ENCODE data around the gene LCE4A.
"Not testable (repeated sequence)": the region's sequence is repeated elsewhere in the genome, so short reads cannot be mapped to it uniquely, and the experiment has no call there.

Gene LCE4A, protein sequence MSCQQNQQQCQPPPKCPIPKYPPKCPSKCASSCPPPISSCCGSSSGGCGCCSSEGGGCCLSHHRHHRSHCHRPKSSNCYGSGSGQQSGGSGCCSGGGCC

DNA sequence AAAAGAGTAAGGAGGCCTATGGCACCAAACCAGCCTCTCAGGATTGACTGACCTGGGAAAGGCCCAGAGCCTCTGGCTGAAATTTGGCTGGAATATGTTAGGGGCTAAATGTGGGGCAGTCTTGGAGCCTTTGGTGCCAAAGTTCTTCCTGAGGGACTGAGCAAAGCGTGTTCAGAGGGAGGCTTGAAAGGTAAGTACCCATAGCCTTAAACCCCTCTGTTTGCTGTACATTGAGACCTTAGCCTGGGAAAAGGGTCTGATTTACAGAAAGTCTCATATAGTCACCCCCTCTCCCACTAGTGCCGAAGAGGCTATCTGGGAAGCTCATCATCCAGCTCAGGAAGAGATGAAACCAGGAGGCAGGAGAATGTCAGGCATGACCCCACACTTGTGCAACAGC is at the start of gene LCE4A:
Gene LCE4A, plus strand, starts transcription at position 301 of the 400 bp plus-strand sequence. CDS start 916 bp downstream, outside the sequence.
- DNase-seq (ENCODE audit: low read depth in 2 of 2) = no peak

DNA sequence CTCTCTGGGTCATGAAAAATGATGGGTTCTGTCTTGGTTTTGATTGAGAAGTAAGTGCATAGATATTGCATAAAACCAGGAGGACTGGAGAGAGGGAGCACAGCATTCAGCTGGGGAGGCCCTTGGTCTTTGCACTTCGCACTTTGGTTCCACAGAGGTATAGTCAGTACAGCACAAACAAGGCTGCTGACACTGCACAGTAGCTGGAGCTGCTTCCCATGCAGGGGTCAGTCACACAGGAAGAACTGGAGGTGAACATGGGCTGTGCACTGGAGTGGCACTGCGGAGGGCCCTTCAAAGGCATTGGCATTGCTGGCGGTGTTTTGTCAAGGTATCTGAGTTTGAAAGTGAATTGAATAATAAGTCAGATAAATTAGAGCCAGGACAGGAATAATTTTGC is 49.3 kb upstream of the LCE4A start:
- no peak for DNase-seq (ENCODE audit: low read depth in 2 of 2)

DNA sequence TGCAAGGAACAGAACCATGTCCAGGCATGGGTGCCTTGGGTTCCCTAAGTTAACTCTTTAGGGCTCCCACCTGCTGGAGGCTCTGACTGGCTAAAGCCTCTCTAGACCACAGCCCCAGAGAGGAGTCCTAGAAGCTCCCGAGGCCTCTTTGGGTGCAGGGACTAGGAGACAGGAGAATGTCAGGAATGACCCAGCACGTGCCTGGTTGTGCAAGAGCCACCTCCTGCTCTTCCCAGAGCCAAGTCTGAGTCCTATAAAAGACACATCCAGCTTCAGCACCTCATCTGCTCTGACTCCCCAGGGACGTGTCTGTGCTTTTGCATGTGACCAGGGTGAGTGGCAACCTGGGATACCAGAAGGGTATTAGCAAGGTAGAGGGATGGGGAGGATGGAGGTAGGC is 44.9 kb upstream of the LCE4A start, which contains the start of gene LCE2D:
Gene LCE2D, plus strand, starts transcription at position 283 of the 400 bp plus-strand sequence. CDS start 726 bp downstream, outside the sequence.
- DNase-seq (ENCODE audit: low read depth in 2 of 2) = no peak

DNA sequence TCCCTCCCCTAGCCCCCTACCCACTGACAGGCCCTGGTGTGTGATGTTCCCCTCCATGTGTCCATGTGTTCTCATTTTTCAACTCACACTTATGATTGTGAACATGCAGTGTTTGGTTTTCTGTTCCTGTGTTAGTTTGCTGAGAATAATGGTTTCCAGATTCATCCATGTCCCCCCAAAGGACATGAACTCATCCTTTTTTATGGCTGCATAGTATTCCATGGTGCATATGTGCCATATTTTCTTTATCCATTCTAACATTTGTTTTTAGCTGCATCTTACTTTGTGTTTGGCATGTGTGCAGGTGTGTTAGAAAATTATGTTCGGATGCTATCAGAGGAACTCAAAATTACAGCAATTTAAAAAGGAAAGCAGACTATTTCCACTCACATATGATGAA is 41.8 kb upstream of the LCE4A start:
- DNase-seq (ENCODE audit: low read depth in 2 of 2) = not testable (repeated sequence)

DNA sequence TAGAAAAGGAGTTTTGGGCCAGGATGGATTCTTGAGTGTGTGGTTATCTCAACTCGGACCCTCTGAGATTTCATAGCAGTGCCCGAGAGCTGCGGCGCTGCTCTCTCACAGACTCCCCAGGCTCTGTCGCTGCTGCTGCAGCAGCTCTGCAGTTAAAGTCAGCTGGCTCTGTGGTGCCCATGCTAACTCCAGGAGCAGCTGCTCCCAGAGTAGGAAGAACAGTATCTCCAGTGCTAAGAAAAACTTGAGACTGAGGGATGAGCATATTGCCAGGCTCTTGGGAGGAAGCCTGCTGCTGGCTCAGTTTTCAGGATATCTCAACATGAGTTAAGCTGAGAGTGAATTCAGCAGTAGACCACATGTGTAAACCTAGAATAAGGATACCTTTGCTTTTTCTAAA is 40.3 kb upstream of the LCE4A start:
- DNase-seq (ENCODE audit: low read depth in 2 of 2) = no peak

DNA sequence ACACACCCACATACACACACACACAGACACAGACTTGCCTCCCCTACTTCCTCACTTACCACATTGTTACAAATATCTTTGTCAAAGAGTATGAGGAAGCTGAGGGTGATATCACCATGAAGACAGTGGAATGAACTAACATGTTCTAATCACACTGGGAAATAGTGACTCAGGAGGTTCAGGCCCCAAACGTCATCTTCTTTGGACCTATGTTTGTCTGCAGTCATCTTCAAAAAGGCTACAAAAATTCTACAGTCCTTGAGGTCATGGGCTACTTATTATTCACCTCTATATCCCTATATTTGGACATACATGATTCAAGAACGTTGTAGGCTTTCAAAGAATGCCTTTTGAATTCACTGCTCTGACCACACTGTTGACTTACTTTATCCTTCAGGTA is 34.9 kb upstream of the LCE4A start:
- no peak for DNase-seq (ENCODE audit: low read depth in 2 of 2)

DNA sequence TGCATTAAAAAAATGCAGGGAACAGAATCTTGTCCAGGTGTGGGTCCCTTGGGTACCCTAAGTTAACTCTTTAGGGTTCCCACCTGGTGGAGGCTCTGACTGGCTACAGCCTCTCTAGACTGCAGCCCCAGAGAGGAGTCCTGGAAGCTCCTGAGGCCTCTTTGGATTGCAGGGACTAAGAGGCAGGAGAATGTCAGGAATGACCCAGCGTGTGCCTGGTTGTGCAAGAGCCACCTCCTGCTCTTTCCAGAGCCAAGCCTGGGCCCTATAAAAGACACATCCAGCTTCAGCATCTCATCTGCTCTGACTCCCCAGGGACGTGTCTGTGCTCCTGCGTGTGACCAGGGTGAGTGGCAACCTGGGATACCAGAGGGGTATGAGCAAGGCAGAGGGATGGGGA is 33.0 kb upstream of the LCE4A start, which contains the start of gene LCE2C:
Gene LCE2C, plus strand, starts transcription at position 297 of the 400 bp plus-strand sequence. CDS start 737 bp downstream, outside the sequence.
- not testable (repeated sequence) for DNase-seq (ENCODE audit: low read depth in 2 of 2)

DNA sequence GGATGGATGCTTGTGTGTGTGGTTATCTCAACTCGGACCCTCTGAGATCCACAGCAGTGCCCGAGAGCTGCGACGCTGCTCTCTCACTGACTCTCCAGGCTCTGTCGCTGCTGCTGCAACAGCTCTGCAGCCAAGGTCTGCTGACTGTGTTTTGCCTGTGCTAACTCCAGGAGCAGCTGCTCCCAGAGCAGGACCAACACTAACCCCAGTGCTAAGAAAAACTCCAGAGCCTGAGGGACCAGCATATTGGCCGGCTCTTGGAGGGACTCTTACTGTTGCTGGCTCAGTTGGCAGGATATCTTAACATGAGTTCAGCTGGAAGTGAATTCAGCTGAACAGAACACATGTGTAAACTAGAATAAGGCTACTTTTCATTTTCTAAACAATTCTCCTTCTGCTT is 28.5 kb upstream of the LCE4A start:
- no peak for DNase-seq (ENCODE audit: low read depth in 2 of 2)

DNA sequence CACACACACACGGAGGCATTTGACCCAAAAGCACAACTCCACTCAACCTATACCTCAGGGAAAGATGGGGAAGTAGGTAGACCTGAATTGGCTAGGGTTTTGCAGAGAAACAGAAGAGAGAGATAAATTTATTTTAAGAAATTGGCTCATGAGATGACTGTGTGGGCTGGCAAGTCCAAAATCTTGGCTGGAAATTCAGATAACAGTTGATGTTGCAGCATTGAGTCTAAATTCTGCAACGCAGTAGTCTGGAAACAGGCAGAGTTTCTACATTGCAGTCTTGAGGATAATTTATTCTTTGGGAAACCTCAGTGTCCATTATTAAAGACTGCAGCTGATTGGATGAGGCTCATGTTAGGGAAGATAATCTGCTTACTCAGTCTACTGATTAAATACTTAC is 26.3 kb upstream of the LCE4A start:
- DNase-seq (ENCODE audit: low read depth in 2 of 2) = no peak

DNA sequence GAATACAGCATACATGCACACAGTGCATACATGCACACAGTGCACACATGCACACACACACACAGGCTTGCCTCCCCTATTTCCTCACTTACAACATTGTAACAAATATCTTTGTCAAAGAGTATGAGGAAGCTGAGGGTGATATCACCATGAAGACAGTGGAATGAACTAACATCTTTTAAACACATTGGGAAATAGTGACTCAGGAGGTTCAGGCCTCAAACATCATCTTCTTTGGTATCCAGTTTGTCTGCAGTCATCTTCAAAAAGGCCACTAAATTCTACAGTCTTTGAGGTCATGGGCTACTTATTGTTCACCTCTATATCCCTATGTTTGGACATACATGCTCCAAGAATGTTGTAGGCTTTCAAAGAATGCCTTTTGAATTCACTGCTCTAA is 24.1 kb upstream of the LCE4A start:
- no peak for DNase-seq (ENCODE audit: low read depth in 2 of 2)

DNA sequence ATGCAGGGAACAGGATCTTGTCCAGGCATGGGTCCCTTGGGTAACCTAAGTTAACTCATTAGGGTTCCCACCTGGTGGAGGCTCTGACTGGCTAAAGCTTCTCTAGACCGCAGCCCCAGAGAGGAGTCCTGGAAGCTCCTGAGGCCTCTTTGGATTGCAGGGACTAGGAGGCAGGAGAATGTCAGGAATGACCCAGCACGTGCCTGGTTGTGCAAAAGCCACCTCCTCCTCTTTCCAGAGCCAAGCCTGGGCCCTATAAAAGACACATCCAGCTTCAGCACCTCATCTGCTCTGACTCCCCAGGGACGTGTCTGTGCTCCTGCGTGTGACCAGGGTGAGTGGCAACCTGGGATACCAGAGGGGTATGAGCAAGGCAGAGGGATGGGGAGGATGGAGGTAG is 22.1 kb upstream of the LCE4A start, which contains the start of gene LCE2B:
Gene LCE2B, plus strand, starts transcription at position 301 of the 400 bp plus-strand sequence. CDS start 721 bp downstream, outside the sequence.
- not testable (repeated sequence) for DNase-seq (ENCODE audit: low read depth in 2 of 2)

DNA sequence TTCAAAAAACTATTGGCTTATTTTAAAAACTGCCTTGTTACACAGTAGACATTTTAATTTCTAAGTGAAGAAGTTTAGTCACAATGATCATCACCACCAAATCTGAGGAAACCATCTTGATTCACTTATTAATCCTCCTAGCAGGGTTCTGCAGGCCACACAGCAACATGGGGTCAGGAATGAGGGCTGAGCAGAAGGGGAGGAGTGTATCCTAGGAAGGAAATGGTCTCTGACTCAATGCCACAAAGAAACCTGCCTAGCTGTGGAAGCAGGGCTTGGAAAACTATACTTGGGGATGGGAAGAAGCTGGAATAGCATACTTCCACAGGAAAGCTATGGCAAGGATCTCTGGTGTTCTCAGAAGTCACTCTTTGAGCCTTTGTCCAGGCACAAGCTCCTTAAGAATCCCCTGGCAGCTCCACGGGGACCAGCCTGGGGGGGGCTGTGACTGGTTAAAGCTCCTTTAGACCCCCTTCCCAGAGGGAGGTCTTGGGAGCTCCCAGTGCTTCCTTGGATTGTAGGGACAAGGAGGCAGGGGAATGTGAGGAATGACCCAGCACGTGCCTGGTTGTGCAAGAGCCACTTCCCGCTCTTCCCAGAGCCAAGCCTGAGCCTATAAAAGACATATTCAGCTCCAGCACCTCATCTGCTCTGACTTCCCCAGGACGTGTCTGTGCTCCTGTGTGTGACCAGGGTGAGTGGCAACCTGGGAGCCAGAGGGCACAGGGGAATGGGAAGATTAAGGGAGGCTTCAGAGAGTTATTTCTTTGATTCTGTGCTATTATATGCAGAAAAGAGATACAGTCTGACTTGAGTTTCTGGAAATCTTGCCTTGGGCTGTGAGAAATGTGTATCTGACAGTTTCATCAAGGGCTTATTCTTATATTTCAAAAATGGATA is 10.0 kb upstream of the LCE4A start, which contains the start of gene LCE2A:
Gene LCE2A, plus strand, starts transcription at position 645 of the 900 bp plus-strand sequence. CDS start 557 bp downstream, outside the sequence.
- no peak for DNase-seq (ENCODE audit: low read depth in 2 of 2)

DNA sequence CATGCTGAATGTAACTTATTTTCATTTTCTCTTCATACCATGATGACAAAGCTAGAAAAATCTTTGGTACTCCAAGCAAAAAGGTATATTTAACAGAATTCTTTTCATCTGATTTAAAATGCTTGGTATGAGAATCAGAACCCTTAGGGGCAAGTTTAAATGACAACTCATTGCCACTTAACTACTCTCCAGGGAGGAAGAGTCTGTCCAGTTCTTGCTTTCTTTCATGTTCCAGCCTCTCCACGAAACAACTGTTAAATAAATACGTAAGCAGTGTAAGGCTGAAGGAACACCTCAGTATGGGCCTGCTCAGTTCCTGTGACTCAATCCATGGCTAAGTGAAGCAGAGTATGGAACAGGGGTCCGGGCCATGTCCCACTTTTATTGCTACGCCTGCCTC is 8.2 kb upstream of the LCE4A start:
- DNase-seq (ENCODE audit: low read depth in 2 of 2) = no peak

DNA sequence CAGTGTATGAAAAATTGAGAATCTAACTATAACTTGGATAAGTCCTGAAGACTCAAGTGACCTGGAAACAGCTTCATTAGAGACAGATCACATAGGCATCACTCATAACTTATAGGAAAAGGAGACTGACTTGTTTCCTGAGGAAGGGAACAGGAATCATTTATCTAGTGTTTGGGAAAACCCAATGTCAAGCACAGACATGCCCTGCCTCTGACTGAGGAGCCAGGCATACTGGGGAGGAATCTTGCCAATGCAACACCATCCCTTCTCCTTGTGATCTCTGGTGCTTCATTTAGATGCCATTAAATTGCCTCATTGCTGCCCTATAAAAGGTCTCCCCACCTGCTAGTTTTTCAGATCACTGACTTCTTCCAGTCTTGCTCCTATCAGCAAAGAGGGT is 10.3 kb downstream of the LCE4A start:
- no peak for DNase-seq (ENCODE audit: low read depth in 2 of 2)

DNA sequence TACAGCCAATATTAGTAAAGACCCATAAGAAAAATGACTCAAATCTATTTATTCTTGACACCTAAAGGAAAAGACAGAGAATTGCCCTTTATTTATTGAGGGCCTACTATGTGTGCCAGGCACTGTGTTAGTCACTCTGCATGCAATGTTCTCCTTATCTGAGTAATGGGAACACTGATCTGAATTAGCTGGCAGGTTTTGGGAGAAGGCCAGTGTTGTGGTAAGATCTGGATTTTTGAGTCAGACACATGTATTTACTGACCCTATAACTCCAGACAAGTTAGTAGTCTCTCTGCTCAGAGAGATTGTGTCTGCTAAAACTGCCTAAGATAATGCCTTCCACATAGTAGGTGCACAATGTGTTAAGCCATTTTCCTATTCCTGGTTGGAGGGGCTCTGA is 17.3 kb downstream of the LCE4A start:
- DNase-seq (ENCODE audit: low read depth in 2 of 2) = no peak

DNA sequence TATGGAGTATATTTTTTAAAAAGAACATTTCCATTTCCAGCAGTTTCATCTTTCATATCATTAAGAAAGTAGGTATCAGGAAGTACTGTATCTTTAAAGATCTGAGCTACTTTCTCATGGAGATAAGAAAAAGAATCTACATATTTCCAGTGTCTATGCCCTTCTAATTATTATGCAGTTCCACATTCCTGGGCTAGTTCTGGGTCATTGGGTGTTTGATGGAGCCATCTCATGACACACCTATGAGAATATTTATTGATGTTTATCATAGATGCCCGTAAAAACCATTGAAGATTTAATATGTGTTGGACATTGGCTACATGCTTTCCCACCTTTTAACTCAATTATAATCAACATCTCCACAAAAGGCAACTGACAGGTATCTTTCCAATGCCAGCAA is 21.0 kb downstream of the LCE4A start:
- no peak for DNase-seq (ENCODE audit: low read depth in 2 of 2)

DNA sequence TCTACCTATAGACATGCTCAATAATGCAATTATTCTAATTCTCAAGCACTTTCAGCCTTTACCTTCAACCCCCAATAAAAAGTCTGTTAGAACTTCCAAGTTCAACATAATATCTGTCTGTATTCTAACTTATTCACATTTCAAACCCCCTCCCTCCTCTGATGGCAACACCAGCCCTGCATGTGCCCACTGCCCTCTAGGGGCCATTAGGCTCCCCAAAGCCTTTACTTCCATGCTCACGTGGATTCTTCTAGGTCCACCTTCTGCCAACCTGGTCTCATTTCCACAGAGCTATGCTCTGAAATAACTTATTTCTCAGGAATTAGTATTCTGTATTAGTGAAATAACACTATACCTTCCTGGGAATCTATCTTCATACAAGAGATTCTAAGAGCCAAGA is 27.7 kb downstream of the LCE4A start:
- DNase-seq (ENCODE audit: low read depth in 2 of 2) = no peak

DNA sequence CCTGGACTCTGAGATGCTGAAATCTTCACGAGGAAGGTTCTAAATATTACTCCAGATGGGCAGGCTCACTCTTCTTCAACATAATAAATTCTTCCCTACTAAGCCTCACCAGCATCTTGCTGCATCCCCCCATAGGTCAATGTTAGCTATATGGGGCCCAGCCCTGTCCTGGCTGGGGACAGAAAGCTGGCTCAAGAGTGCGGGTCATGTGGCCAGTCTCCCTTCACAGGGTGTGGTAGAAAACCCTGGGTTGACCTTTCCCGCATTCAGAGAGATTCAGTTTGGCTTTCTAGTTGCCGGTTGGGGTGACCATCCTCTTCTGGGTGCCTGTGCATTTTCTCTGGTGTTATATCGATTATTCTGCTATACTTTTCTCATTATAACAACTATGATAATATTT is 30.0 kb downstream of the LCE4A start:
- no peak for DNase-seq (ENCODE audit: low read depth in 2 of 2)

DNA sequence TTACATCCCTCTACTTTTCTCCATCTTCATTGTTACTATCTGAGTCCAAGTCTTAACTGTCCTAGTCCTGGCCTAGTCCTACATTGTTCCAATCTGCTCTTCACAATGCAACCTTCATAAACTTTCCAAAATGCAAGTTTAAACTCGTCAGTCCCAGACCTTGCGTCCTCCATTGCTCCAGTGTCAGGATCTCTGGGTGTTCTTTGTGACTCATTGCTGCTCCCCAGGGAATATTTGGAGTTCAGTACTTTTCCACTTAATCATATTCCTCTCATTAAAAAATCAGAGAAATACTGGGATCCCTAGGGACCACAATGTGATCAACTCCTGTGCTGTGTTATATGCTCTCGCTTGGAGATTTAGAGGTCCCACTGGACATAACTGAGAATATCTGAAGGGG is 31.9 kb downstream of the LCE4A start:
- no peak for DNase-seq (ENCODE audit: low read depth in 2 of 2)

DNA sequence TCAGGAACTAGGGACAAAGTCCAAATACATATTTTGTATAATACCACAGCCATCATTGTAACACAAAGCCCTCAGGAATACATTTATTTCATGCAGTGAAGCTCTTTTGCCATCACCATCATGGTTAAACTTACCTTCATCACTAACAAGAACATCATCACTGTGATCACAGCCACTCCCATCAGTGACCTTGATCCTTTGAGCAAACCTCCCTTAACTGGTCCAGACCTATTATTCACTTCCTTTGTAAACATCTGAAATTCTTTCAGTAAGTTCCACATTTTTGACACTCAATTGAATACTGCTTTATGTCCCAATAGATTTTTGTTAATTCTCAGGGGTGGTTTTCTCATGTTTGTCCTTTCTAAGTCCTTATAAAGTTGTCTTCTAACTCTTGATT is 33.7 kb downstream of the LCE4A start:
- DNase-seq (ENCODE audit: low read depth in 2 of 2) = no peak

DNA sequence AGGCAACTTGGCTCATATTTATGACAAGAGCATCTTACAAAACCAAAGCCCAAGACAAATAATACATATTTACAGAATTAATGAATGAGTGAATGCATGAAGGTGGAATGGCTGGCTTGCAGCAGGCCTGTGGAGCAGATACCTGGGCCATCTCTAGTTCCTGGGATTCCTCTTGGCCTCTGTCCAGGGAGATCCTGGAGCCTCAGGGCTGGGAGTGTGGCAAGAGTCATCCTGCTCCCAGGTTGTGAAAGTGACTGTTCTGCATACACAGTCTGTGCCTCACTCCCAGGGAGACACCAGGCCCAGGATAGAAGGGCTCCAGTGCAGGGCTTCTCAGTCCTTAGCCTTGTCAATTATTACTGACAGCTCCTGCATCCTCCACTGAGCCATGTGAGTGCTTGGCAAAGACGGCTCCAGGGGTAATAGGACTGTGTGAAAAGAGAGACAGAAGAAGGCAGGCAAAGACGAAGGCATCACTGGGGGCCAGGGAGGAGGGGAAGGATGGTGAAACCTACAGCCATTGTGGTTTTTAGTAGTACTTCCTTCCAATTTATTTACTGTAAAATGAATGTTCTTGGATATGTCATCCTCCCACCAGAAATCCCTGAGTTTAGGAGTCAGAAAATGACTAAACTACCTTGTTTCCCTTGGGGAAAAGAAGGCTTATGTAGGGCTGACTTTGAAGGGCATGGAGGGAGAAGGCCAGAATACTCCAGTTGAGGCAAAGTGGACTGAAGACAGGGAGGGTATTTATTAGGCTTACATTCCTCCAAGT is 35.6 kb downstream of the LCE4A start:
- DNase-seq (ENCODE audit: low read depth in 2 of 2) = no peak

DNA sequence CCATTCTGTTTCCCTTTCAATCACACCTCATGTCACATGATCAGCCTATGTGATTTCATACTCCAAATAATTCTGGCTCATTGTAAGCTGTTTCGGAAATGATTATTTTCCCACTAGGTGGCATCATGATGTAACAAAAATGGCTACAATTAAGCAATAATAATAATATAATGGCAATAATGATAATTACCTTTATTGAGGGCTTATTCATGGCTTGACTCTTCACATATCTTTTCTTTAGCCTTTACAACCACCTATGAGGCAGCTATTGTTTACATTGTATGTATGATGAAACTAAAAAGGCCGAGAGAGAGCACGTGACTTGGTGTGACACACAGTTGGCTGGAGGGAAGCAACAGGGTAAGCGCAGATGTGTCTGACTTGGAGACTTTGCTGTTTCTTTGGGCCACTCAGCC is 37.3 kb downstream of the LCE4A start:
- no peak for DNase-seq (ENCODE audit: low read depth in 2 of 2)
